Skin of body (tissue), 2 donors: ENCODE measurements around the gene NDUFA7. TPM values are rescaled to one million over a fixed set of nuclear protein-coding genes. Genes with fewer than 3 reads are reported as not detected.
"Not testable (repeated sequence)": the region's sequence is repeated elsewhere in the genome, so short reads cannot be mapped to it uniquely, and the experiment has no call there.

Experiments used
- DNase-seq: peaks from one replicate; lab custom pipeline; 2025; lab: John Stamatoyannopoulos, UW
- total RNA-seq: library from RNA; depleted of rRNA; stranded (reverse); fragments of >200 nt; gene quantifications from one replicate; pipeline ENCODE4 v1.2.3, GENCODE V29; 2014

Gene NDUFA7
- total RNA-seq, 1 donor from 2014 or later, result 14.8 TPM

DNA sequence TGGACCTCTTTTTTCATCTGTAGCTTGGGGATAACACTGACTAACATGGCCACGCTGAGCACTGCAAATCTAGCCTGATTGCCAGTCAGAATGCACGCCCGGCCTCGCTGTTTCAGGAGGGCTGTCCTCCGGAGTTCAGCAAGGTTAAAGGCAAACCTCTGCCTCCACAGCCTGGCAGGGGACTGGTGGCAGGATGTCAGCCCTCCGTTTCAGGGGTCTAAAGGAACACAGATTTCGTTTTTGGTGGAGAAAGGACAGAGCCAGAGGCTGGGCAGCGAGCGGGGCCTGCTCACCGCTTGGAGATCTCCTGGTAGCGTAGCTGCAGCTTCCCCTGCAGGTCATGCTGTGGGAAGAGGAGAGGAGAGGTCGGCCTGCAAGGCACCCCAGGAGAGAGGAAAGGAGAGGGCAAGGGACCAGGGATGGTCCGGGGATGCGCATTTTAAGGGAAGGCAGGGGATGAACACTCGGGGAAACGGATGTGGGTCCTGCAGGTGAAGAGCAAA is 560 bp downstream of the NDUFA7 start:
- no peak for DNase-seq

DNA sequence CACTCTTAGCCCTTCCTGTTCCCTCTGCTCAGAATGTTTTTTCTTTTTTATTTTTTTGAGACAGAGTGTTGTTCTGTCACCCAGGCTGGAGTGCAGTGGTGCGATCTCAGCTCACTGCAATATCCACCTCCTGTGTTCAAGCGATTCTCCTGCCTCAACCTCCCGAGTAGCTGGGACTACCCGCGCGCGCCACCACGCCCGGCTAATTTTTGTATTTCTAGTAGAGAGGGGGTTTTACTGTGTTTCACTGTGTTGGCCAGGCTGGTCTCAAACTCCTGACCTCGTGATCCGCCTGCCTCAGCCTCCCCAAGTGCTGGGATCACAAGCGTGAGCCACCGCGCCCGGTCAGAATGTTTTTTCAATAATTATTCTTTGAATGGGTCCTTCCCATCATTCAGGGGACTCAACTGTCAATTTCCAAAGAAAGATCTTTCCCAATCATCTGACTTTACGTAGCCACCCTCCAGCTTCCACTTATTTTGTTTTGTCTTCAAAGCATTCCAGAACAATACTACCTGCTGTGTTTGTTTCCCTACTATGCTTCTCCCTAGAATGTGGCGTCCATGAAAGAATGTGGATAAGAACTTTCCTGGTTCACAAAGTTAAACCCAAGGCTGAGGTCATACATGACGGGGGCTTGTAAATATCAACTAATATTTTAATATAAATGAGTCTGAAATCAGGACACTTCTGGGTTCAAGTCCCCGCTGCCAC is 1.2 kb downstream of the NDUFA7 start:
- no peak for DNase-seq

DNA sequence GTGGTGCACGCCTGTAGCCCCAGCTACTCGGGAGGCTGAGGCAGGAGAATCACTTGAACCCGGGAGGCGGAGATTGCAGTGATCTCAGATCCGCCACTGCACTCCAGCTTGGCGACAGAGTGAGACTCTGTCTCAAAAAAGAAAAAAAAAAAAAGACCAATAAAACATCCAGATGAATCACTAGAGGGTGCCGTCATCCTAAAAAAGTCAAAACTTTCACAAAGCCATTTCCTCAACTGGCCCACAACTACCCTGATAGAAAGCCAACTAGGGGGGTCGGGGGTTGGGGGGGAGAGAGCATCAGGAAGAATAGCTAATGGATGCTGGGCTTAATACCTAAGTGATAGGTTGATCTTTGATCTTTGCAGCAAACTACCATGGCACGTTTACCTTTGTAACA is 2.3 kb downstream of the NDUFA7 start:
- not testable (repeated sequence) for DNase-seq

DNA sequence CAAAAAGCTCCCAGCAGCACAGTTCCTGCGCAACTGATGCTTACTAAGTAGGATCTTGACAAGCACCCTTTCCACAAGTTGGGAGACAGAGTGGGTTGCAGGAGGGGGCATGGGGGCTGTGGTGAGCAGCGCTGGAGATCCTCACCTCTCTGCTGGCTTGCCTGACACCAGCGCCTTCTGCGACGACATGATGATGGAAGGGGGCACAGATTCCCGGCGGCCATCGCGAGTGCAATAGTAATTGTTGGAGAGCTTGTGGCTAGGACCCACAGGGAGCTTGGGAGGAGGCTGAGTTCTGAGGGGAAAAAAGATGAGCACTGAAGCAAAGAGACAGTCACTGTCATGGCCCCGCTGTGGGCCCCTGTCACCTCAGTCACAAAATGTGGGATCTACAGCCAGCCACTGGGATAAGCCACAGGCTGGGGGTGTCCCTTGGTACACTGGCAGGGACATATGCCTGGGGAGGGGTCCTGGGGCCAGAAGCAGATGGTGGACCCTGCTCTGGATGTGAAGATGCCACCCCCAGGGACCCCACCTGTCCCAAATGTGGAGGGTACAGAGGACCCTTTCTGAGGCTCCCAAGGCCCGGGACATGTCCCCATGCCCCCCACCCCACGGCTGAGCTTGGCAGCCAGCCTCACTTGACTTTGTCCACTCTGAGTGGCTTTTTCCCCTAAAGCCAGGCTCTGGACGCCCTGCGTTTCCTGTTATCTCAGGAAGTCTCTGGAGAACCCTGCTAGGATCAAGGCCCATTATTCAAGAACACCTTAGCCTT is 4.6 kb downstream of the NDUFA7 start:
- DNase-seq, result no peak

DNA sequence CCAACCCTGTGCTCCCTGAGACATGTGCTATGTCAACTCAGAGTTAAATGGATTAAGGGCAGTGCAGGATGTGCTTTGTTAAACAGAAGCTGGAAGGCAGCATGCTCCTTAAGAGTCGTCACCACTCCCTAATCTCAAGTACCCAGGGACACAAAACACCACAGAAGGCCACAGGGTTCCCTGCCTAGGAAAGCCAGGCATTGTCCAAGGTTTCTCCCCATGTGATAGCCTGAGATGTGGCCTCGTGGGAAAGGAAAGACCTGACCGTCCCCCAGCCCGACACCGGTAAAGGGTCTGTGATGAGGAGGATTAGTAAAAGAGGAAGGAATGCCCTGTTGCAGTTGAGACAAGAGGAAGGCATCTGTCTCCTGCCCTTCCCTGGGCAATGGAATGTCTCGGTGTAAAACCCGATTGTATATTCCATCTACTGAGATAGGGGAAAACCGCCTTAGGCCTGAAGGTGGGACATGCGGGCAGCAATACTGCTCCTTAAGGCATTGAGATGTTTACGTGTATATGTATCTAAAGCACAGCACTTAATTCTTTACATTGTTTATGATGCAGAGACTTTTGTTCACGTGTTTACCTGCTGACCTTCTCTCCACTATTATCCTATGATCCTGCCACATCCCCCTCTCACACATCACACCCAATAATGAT is 6.1 kb downstream of the NDUFA7 start:
- DNase-seq, result not testable (repeated sequence)

DNA sequence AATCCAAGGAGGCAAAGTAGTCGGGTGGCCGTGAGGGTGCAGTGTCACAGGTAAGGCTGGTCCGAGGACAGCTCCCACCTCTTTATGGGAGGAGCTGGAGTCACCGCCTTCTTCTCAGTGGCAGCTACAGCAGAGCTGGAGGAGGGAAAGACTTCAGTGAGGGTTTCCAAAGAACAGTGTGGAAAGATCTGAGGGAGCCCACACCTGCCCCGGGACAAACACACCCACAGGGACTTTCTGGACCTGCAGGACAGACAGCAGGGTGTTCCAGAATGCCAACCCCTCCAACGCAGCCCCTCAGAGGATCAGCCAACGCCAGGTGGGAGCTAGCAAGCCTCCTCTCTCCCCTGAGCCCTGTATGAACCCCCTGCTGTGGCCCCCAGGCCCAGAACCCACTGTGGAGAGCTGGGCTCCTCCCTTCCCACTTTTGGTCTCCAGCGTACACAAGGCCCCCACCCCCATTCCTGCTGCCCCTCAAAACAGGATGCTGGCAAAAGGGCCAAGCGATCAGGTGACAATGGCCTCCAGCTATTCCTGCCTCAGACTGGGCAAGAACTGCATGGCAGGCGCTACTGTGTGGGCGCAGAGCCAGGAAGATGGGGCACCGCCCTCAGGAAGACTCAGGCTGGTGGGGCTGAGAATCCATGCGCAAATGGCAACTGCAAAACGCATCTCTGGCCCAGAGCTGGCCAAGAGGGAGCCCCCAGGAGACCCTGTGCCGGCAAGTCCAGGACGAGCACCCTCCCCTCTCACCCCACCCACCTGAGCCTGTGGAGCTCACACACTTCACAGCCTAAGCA is 9.5 kb downstream of the NDUFA7 start:
- DNase-seq, result no peak

DNA sequence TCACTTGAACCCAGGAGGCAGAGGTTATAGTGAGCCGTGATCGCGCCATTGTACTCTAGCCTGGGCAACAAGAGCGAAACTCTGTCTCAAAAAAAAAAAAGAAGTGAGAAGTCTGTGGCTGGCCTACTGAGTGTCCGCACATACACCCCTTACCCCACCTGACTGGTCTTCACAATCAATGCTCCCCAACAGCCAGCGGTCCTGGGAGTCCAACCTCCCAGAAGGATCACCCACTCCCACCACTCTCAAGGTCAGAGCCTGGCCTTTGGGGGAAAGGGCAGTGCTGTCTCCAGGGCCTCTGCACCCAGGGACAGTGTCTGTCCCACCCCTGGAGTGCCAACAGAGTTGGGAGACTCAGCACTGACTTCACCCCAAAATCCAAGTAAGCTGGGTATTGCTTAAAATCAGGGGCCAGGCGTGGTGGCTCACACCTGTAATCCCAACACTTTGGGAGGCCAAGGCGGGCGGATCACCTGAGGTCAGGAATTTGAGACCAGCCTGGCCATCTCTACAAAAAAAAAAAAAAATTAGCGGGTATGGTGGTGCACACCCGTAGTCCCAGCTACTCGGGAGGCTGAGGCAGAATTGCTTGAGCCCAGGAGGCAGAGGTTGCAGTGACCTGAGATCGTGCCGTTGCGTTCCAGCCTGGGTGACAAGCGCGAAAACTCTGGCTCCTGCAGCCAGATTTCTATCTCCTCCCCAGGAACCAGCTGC is 10.7 kb downstream of the NDUFA7 start:
- DNase-seq, result no peak

DNA sequence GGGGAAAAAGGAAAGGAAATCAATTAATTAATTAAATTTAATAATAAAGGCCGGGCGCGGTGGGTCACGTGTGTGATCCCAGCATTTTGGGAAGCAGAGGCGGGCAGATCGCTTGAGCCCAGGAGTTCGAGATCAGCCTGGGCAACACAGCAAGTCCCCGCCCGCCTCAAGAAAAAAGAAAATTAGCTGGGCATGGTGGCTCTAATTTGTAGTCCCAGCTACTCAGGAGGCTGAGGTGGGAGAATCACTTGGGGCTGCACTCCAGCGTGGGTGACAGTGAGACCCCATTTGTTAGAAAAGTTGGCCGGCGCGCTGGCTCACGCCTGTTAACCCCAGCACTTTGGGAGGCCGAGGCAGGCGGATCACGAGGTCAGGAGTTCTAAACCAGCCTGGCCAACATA is 12.3 kb downstream of the NDUFA7 start:
- DNase-seq, result no peak

DNA sequence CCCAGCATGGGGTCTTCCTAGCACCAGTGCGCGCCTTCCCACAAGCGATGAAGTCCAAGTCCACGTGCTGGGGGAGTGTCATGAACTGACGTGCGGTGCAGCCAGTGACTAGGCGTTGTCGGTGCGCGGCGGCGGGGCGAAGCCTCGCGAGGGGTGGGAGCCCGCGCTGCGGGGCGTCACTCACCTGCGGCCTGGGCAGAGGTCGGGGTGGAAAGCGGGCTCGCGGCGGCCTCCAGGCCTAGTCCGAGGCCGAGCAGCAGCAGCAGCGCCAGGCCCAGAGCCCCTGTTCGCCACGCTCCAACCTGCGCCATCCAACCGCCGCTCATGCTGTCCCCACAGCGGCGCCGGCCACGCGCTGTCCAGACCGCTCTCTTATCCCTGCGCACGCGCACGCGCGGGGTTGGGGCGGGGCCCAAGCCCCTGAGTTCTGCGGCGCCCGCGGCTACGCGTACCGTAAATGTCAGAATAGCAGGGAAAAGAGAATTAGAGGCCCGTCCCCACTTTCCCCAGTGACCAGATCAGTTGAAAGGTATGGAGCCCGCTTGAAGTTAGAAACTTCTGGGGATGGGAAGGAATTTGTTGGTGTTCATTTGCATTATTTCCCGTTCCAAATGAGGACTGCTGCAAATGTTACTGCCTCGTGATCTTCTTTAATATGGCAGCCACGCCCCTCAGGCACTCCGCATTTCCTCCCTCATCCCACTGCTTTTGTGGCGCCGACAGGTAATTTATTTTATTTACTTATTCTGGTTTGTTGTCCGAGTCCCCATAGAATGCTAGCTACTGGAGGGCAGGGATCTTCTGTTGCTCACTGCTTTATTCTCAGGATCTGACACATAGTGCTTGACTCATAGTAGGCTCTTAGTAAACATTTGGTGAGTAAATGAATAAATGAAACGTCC is 13.0 kb downstream of the NDUFA7 start, which contains the start of gene CD320:
Gene CD320, minus strand, starts transcription at position 394 of the 902 bp plus-strand sequence. Its CDS starts 68 bp downstream, at position 326.
- DNase-seq, result peak; percentile 78

DNA sequence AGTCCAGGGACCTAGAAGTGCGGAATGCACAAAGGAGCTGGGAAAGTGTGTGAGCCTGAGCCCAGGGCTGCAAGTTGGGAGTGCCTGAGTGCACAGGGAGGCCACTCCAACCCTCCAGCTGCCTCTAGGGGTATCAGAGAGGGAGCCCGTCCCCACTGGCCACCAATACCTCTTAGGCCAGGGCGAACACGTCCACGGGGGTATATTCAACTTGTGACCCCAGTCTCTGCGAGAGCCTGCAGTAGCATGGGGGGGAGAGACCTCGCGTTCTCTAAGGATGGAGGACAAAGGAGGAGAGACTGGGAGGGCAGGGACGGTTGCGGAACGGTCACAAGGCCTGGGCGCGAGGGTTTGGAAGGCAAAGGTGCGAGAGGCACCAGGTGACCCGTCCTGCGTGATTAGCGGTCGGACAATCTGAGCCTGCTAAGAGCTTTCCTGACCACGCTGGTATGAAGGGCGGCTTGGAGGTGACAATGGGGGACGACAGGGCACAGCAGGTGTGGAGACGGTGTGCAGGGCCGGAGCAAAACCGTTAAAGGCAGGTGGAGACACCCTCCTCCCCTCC is 13.7 kb downstream of the NDUFA7 start:
- no peak for DNase-seq

DNA sequence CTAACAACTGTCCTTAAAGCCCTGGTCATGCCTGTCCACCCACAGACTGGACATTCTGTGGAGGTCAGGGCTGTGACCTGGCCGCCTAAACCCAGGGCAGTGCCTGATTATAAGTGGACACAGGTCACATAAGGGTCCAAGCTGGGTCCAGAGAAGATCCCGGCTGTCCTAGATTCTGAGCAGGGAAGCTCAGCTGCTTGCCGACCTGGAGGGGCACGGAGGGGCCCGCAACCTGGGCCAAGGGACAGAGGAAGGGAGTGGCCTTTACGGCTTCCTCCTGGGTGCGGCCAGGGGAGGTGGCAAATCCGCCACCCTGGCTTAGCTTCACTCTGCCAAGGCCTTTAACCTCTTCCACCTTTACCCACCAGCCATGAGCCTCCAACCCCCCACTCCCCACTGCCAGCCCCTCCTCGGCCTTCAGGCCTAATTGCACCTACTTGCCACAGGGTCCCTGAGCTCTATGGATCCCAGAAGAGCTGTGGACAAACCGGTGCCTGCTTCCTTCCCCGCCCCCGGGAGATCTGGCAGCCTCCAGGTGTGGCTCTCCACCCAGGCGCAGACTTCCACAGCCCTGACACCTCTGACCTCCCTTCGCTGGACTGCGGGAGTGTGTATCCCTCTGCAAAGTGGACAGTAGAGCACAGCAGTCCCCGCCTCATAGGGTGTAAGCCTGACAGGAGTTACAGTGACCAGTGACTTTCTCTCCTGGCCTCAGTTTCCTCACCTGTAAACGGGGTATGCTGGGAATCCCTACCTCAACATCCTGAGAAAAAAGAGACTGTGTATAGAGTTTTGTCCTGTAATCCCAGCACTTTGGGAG is 14.7 kb downstream of the NDUFA7 start:
- no peak for DNase-seq

DNA sequence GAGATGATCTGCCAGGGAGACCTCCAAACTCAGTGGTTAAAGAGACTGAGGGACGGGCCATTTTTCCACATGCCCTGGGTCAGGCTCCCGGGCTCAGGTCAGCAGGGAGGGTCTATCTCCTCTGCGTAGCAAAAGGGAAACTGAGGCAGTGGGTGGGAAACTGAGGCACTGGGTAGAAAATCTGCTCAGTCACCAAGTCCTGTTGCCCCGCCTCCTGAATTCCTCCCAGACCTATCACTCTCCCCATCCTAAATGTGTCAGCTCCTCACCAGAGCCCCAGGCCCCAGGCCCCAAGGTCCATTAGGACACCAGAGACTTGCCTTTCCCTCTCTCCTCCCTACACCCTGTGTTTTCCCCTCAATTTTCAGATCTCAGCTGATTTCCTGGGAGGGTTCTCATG is 15.4 kb downstream of the NDUFA7 start:
- DNase-seq, result no peak

DNA sequence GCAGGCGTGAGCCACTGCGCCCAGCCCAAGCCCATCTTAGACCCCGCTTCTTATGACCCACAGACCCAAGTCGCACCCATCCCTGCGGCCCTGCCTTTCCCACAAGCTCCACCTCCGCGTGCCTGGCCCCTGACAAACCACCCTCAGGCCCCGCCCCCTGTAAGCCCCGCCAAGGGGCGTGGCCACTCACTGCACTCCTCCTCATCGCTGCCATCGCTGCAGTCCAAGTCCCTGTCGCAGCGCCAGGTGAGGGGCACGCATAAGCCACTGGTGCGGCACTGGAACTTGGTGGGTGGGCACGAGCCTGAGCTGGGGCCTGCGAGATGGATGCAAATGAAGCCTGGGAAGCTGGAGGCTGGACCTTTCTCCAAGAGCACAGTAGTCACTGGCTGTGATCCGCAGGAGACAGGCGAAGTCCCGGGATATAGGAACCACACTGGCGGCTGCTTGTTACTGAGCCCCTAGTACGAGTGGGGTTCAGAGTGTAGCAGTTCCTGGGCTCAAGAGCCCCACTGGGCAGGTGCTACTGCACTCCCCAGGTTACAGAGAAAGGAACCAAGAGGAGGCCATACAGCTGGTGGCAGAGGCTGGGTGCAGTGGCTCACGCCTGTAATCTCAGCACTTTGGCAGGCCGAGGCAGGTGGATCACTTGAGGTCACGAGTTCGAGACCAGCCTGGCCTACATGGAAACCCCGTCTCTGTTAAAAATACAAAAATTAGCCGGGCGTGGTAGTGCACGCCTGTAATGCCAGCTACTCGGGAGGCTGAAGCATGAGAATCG is 16.1 kb downstream of the NDUFA7 start:
- DNase-seq, result no peak

DNA sequence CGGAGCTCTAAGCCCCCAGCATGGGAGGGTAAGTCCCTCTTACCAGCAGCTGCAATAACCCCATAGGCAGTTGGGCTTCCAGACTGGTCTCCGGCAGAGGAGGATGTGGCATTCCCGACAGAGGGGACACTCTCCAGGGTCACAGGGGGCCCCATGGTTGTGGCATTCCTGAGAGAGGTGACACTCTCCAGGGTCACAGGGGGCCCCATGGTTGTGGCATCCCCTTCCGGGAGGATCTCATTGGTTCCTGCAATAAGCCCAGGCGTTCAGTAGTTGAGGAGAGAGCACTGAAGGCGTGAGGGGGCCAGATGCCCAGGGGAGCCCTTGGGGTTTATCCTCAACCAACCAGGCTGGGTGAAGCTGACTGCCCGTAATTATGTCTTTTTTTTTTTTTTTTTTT is 18.4 kb downstream of the NDUFA7 start:
- DNase-seq, result no peak

DNA sequence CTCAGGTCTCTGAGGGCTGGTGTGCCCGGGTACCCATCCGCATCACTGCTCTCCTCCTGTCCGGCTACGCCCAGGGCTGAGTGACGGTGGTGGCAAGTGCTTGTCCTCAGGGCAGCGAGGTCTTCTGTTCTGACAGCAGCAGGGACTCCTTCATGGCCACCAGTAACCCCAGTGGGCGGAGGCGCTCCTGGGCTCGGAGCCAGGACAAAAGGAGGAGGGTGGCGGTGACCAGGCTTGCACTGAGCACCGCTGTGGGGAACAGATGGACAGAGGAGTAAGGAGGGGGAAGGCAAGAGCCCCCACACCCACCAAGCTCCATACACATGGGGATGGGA is 18.9 kb downstream of the NDUFA7 start:
- no peak for DNase-seq

DNA sequence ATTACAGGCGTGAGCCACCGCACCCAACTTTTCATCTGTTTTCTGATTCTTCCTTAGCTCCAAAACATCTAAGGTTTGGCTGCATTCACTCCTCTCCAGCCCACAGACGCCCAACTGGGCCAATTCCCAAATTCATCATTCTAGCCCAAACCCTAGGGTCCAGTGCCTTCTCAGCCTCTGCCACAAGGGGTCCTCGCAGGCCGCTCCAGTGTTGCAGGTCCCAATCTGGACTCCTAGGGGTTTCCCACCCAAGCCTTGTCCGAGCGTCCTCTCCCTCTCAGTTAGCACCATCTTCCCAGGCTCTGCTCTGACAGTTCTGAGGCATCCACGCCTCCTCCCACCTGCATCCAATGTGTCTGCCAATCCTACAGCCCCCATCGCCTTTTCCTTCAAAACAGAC is 29.8 kb downstream of the NDUFA7 start:
- not testable (repeated sequence) for DNase-seq

DNA sequence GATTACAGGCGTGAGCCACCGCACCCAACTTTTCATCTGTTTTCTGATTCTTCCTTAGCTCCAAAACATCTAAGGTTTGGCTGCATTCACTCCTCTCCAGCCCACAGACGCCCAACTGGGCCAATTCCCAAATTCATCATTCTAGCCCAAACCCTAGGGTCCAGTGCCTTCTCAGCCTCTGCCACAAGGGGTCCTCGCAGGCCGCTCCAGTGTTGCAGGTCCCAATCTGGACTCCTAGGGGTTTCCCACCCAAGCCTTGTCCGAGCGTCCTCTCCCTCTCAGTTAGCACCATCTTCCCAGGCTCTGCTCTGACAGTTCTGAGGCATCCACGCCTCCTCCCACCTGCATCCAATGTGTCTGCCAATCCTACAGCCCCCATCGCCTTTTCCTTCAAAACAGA is 44.7 kb downstream of the NDUFA7 start:
- DNase-seq, result not testable (repeated sequence)

DNA sequence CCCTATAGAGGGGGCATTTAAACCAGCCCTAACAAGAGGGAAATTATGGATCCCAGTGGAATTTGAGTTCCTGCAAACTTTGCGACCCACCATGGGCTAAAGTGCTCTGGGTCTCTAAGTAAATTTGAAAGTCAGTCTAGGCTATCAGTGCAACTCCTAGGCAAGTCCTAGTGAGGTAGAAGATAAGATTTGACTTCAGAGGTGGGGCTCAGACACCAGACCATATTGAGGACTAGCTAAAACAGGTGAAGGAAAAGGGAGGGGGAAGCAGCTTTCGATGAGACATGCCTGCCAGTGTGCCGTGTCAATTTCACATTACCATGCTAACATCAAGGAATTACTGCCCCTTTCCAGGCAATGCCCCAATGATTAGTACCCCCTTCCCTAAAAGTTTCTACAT is 51.5 kb downstream of the NDUFA7 start:
- DNase-seq, result no peak
